ENCODE results near the gene PDE7B.

PDE7B gene

DNA sequence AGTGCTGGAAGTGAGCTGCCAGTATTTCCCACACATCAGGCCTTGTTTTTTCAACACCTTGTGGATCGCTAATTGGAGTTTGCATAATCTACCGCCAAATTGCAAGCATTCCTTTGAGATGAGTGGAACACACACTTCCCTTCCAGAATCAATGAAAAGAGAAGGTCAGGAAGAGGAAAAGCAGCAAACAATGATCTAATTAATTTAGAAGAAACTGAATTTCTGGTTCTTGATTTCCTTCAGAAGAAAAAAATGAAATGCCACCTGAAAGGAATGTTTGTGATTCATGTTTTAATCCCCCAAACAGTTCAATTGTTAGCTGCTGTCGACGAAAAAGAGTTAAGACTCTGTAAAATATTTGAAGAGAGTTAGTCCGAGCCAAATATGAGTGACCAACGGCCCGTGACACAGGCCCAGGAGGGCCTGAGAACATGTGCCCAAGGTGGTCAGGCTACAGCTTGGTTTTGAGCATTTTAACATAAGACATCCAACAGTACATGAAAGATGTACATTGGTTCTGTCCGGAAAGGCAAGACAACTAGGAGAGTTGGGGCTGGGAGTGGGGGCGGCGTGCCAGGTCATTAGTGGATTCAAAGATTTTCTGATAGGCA, 216.3 kb downstream of the PDE7B start:
- CTCF ChIA-PET: no interaction called here
- no peak for DNase-seq (ENCODE audit: extremely low spot score)
- TF ChIP-seq, protein P1, sequence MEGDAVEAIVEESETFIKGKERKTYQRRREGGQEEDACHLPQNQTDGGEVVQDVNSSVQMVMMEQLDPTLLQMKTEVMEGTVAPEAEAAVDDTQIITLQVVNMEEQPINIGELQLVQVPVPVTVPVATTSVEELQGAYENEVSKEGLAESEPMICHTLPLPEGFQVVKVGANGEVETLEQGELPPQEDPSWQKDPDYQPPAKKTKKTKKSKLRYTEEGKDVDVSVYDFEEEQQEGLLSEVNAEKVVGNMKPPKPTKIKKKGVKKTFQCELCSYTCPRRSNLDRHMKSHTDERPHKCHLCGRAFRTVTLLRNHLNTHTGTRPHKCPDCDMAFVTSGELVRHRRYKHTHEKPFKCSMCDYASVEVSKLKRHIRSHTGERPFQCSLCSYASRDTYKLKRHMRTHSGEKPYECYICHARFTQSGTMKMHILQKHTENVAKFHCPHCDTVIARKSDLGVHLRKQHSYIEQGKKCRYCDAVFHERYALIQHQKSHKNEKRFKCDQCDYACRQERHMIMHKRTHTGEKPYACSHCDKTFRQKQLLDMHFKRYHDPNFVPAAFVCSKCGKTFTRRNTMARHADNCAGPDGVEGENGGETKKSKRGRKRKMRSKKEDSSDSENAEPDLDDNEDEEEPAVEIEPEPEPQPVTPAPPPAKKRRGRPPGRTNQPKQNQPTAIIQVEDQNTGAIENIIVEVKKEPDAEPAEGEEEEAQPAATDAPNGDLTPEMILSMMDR (IDR thresholded peaks at IDR 0.05; ENCODE audit: control extremely low read depth, extremely low read depth, low read depth, missing control alignments): no peak
- POLR2A ChIA-PET: interaction anchor here (0.5 kb wide), 1 partner anchor 12 kb away, joined by 5 read pairs; no protein-coding TSS in a partner anchor

DNA sequence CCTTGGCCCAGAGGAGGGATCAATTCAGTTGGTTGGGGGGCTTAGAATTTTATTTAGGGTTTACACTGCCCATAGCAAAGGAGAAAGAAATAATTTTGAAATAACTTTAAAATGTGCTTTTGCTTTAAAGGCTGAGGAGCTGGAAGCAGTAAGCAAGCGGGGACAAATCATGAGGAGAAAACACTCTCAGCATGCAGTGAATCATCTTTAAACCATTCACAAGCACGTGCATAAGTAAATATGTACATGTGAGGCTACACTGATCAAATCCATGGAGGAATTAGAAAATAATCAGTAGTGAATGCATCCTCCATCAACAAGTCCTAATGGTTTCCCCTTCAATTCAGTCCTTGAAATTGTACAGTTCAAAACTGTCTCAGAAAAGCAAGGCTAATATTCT, 217.6 kb downstream of the PDE7B start:
- POLR2A ChIA-PET: no interaction called here
- TF ChIP-seq, protein P1 (IDR thresholded peaks at IDR 0.05; ENCODE audit: control extremely low read depth, extremely low read depth, low read depth, missing control alignments): no peak
- no peak for DNase-seq (ENCODE audit: extremely low spot score)
- CTCF ChIA-PET: no interaction called here

DNA sequence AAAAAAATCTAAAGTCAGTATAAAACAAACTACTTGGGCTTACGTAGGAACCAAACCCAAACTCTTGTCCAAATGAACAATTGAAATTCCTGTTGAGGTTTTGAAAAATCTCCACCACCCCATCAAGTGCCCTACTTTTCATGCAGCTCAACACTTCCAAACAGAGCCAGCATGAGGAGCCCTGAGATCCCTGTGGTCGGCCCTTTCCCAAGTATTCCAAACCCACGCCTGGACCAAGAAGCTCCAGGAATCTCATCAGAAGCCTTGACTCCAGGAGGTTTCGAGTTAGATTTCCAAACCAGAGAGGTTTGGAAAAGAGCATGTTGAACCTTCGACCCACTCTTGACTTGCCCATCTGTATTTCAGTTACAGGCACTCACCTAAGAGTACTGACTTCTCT, 219.3 kb downstream of the PDE7B start:
- POLR2A ChIA-PET: no interaction called here
- CTCF ChIA-PET: no interaction called here

DNA sequence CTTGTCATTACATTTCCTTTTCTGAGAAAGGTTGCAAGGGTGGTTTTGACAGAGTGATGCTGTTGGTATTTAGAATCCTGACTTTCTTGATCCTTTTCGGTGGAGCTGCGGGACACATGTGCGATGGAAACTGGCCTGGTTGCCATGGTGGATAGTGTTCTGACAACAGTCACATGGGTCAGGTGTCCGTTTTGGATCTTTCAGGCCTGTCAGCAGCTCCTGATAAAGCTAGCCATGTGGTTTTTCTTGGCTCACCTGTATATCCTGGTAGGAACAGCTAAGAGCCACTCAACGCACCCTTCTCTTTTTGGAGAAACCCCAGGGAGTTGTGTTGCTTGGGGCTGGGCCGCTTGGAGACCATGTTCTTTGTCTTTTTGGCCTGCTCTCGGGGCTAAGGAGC, 221.2 kb downstream of the PDE7B start:
- TF ChIP-seq, protein P1 (IDR thresholded peaks at IDR 0.05; ENCODE audit: control extremely low read depth, extremely low read depth, low read depth, missing control alignments): no peak
- no peak for DNase-seq (ENCODE audit: extremely low spot score)
- CTCF ChIA-PET: interaction anchor here (1.2 kb wide), 1 partner anchor 21 kb away, joined by 3 read pairs; no protein-coding TSS in a partner anchor
- POLR2A ChIA-PET: no interaction called here

More for the DNA sequence above, 219.3 kb downstream of the PDE7B start:
- TF ChIP-seq, protein P1 (IDR thresholded peaks at IDR 0.05; ENCODE audit: control extremely low read depth, extremely low read depth, low read depth, missing control alignments): no peak
- no peak for DNase-seq (ENCODE audit: extremely low spot score)

DNA sequence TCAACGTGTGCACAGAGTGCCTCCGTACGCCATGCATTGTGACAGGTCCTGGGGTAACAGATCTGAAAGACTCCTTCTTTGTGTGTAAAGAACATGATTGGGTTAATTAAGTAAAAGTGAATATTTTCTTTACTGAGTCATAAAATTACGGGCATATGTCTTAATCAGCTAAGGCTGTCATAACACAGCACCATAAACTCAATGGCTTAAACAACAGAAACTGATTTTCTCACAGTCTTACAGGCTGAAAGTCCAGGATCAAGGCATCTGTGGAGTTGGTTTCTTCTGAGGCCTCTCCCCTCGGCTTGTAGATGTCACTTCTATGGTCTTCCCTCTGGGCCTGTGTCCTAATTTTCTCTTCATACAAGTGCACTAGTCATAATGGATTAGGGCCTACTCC, 221.7 kb downstream of the PDE7B start:
- no peak for DNase-seq (ENCODE audit: extremely low spot score)

DNA sequence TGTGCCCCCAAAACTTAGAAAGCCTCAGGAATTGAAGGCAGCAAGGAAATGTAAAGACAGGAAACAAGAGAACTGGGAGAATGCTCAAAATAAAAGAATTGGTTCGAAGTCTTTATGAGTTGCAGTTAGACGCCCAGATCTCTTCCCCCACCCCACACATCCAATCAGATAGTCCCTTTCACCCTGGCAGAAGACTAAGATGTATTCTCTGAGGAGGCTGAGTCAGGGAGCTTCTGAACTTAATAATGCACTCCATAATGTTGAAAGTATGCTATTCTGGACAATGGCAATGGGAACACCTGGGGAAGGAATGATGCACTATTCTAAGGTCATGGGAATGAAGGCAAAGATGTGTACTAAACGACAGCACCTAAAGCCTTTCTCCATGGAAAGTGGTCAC, 225.0 kb downstream of the PDE7B start:
- ChIA-PET CTCF (no interaction called here), POLR2A (no interaction called here)
- TF ChIP-seq, protein P1 (IDR thresholded peaks at IDR 0.05; ENCODE audit: control extremely low read depth, extremely low read depth, low read depth, missing control alignments): no peak
- DNase-seq (ENCODE audit: extremely low spot score): no peak

More for the DNA sequence above, 221.7 kb downstream of the PDE7B start:
- ChIA-PET CTCF (no interaction called here), POLR2A (no interaction called here)
- TF ChIP-seq, protein P1 (IDR thresholded peaks at IDR 0.05; ENCODE audit: control extremely low read depth, extremely low read depth, low read depth, missing control alignments): no peak

All from GM10248 (cell line).